ENCODE results near the gene CCNJ. TPM values are rescaled to one million over a fixed set of nuclear protein-coding genes. Genes with fewer than 3 reads are reported as not detected.

CCNJ gene
- total and polyA plus RNA-seq, 2 donors (not counting 1 experiment from before 2014, with no cell fraction given): 2.8 to 8.9 TPM

- H3K9me3 ChIP-seq (ENCODE audit: control extremely low read depth in 1 of 3, control insufficient read depth in 2 of 3, insufficient read depth in 1 of 3, low read length in 2 of 3): no peaks in the 10 kb centered on the region
- DNase-seq: no peak
- H4K20me1 ChIP-seq (ENCODE audit: control insufficient read depth, insufficient read depth, low read length, poor library complexity, severe bottlenecking): no peaks in the 10 kb centered on the region
- TF ChIP-seq EZH2 (IDR thresholded peaks at IDR 0.05; ENCODE audit: borderline replicate concordance, insufficient read depth, low read depth, low read length, poor library complexity, severe bottlenecking): no peak
- no peak for TF ChIP-seq CTCF (IDR thresholded peaks at IDR 0.05)
- no peaks in the 10 kb centered on the region for H3K4me1 Mint-ChIP-seq
- H2AFZ ChIP-seq (ENCODE audit: insufficient read depth, low read depth, low read length, poor library complexity, severe bottlenecking): no peak overlapping the region
- no peaks in the 10 kb centered on the region for H3K27me3 ChIP-seq (replicated peaks in 1 of 4; ENCODE audit: control extremely low read depth in 1 of 4, control insufficient read depth in 3 of 4, insufficient read depth in 4 of 4, low read length in 3 of 4)
- intact Hi-C loops (cut with micrococcal nuclease): no loop called here
- H3K4me3 Mint-ChIP-seq: no peak overlapping the region
- H3K27me3 Mint-ChIP-seq: no peaks in the 10 kb centered on the region
- no peak overlapping the region for H3K27ac ChIP-seq (ENCODE audit: low read length in 2 of 2)
- no peak overlapping the region for H3K27ac Mint-ChIP-seq
- ChIA-PET POLR2A (no interaction called here), CTCF (no interaction called here)
- H3K9me3 Mint-ChIP-seq (ENCODE audit: insufficient read depth): no peaks in the 10 kb centered on the region
- WGBS (ENCODE audit: insufficient coverage): no CpG with 5 or more reads among the region's 3 CpGs
- H3K4me2 ChIP-seq (replicated peaks; ENCODE audit: low read depth, low read length, poor library complexity, severe bottlenecking): no peak overlapping the region
- H3K36me3 ChIP-seq (replicated peaks in 1 of 2; ENCODE audit: control extremely low read depth in 1 of 2, control insufficient read depth in 1 of 2, extremely low read depth in 1 of 2, insufficient read depth in 2 of 2, low read length in 1 of 2): peaks cover 0 to 3% of the 10 kb centered on the region in 2 experiments
- no peak overlapping the region for H3K4me3 ChIP-seq (ENCODE audit: control extremely low read depth in 1 of 5, extremely low read depth in 1 of 5, insufficient read depth in 1 of 5, low read depth in 2 of 5, low read length in 4 of 5)
- no peaks in the 10 kb centered on the region for H3K79me2 ChIP-seq (ENCODE audit: control insufficient read depth, insufficient read depth, low read length)
- no peak for ATAC-seq (ENCODE audit: low read depth)
- no peak overlapping the region for H3K9ac ChIP-seq (ENCODE audit: low read length)
- no peaks in the 10 kb centered on the region for H3K4me1 ChIP-seq (ENCODE audit: control insufficient read depth in 2 of 2, insufficient read depth in 2 of 2, low read length in 2 of 2)
Observed at GRCh38 chr10:96077156-96077555, 33.8 kb downstream of the CCNJ start.

GRCh38 chr10:96082153-96082552 is 38.8 kb downstream of the CCNJ start:
- no peak for DNase-seq
- Mint-ChIP-seq H3K4me1 (no peaks in the 10 kb centered on the region), H3K27ac (no peak overlapping the region), H3K4me3 (no peak overlapping the region), H3K27me3 (no peaks in the 10 kb centered on the region), H3K9me3 (ENCODE audit: insufficient read depth) (no peaks in the 10 kb centered on the region)
- ATAC-seq (ENCODE audit: low read depth): no peak
- H4K20me1 ChIP-seq (ENCODE audit: control insufficient read depth, insufficient read depth, low read length, poor library complexity, severe bottlenecking): no peaks in the 10 kb centered on the region
- H3K9ac ChIP-seq (ENCODE audit: low read length): no peak overlapping the region
- CTCF ChIA-PET: interaction anchor here (0.5 to 1.4 kb wide), 3 partner anchors 46 to 211 kb away, joined by 3 to 4 read pairs (median 4); no protein-coding TSS in a partner anchor
- H3K4me1 ChIP-seq (ENCODE audit: control insufficient read depth in 2 of 2, insufficient read depth in 2 of 2, low read length in 2 of 2): no peaks in the 10 kb centered on the region
- WGBS (ENCODE audit: insufficient coverage): no CpG with 5 or more reads among the region's 2 CpGs
- no peak overlapping the region for H3K4me3 ChIP-seq (ENCODE audit: control extremely low read depth in 1 of 5, extremely low read depth in 1 of 5, insufficient read depth in 1 of 5, low read depth in 2 of 5, low read length in 4 of 5)
- H3K27ac ChIP-seq (ENCODE audit: low read length in 2 of 2): no peak overlapping the region
- H3K36me3 ChIP-seq (replicated peaks in 1 of 2; ENCODE audit: control extremely low read depth in 1 of 2, control insufficient read depth in 1 of 2, extremely low read depth in 1 of 2, insufficient read depth in 2 of 2, low read length in 1 of 2): peaks cover 0 to 3% of the 10 kb centered on the region in 2 experiments
- H3K9me3 ChIP-seq (ENCODE audit: control extremely low read depth in 1 of 3, control insufficient read depth in 2 of 3, insufficient read depth in 1 of 3, low read length in 2 of 3): no peaks in the 10 kb centered on the region
- POLR2A ChIA-PET: no interaction called here
- H3K4me2 ChIP-seq (replicated peaks; ENCODE audit: low read depth, low read length, poor library complexity, severe bottlenecking): no peak overlapping the region
- H3K79me2 ChIP-seq (ENCODE audit: control insufficient read depth, insufficient read depth, low read length): no peaks in the 10 kb centered on the region
- intact Hi-C loops (cut with micrococcal nuclease): no loop called here
- H2AFZ ChIP-seq (ENCODE audit: insufficient read depth, low read depth, low read length, poor library complexity, severe bottlenecking): no peak overlapping the region
- TF ChIP-seq CTCF (IDR thresholded peaks at IDR 0.05): no peak
- no peak for TF ChIP-seq EZH2 (IDR thresholded peaks at IDR 0.05; ENCODE audit: borderline replicate concordance, insufficient read depth, low read depth, low read length, poor library complexity, severe bottlenecking)
- no peaks in the 10 kb centered on the region for H3K27me3 ChIP-seq (replicated peaks in 1 of 4; ENCODE audit: control extremely low read depth in 1 of 4, control insufficient read depth in 3 of 4, insufficient read depth in 4 of 4, low read length in 3 of 4)

All from B cell (primary cell).